HL-60 (cell line): ENCODE data around the gene HCK.

Experiments used
- CTCF ChIP-seq: IDR thresholded peaks from one replicate; pipeline ENCODE4 v1.5.1; 2011; ENCODE audit warnings: low read length, control low read depth, inconsistent platforms; ENCODE audit not compliant: insufficient read depth
- REST ChIP-seq: IDR thresholded peaks from 2 replicates; pipeline ENCODE4 v1.6.1; 2012; ENCODE audit warnings: low read depth; ENCODE audit not compliant: insufficient replicate concordance

- TF ChIP-seq CTCF (no peak), REST (no peak)
Measured at GRCh38 chr20:32130965-32131364, 78.9 kb downstream of the HCK start.
